GM18511 (cell line): ENCODE data around the gene CISD1.
A peak's percentile ranks its signal among the peaks of the same experiment; 100 is the strongest.

Experiments used
- ATAC-seq: cut with Tn5 transposase; IDR thresholded peaks from one replicate; pipeline ENCODE4 v1.9.1; 2021; ENCODE audit warnings: mild to moderate bottlenecking, moderate library complexity; ENCODE audit not compliant: unreplicated experiment

CISD1 gene

DNA sequence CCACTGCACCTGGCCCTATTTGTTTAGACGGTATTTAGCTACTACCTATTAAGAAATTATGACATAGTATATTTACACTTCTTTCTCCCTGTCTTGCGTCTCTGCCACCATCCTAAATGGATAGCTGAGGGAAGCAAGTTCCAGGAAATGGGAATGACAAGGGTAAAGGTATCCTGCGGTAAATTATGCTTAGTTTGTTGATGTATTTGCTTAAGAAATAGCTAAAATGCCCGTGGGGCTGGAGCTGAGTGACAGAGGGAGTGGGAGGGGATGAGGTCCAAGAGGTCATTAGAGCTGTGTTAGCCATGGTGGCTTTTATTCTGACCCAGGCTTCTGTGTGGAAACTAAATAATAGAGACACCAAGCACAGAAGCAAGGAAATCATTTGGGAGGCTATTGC is 36.9 kb downstream of the CISD1 start:
- no peak for ATAC-seq

DNA sequence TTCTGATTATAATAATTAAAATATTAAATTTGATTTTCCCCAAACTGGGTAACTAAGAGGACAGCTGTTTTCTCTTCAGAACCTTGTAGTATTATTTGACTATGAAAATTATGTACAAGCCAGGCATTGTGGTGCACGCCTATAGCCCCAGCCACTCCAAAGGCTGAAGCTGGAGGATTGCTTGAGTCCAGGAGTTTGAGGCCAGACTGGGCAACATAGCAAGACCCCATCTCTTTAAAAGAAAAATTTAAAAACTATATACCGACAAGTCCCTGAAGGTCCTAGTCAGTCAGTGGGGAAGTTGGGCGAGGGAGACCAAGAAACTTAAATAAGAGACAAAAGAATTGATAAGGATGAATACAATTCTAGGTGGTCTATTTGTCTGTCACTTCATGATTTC is 38.7 kb downstream of the CISD1 start:
- no peak for ATAC-seq

DNA sequence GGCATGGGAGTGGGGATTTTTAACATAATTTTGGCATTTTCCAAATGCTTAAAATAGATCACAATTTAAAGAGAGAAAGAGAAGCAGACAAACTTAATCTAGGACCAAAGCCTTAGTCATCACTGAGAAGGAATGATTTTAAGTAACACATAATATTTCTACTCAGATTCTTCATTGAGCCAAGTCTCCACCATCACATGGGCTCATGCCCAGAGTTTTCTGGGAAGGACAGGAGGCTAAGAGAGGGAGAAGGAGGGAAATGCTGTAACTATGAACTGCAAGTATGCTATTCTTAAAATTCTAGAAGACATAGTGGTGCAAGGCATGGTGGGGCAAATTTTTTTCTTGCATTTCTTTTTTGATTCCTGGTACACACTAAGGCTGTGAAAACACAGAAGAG is 42.1 kb downstream of the CISD1 start:
- no peak for ATAC-seq

DNA sequence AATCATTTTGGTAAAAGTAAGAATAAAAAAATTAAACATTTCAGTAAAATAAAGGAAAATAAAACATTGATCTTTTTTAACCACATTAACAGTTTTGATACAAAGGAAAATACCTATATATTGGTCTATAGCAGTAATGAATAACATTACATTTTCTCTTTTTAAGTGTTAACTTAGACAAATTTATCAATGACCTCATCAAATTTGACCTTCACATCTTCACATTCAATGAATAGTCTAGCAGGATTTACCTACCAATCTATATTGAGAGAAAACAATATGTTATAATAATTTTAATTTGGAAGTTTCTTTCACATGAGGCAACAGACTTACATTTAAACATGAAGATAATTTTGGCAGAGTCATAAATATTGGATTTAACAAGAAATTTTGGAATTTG is 47.9 kb downstream of the CISD1 start:
- no peak for ATAC-seq

DNA sequence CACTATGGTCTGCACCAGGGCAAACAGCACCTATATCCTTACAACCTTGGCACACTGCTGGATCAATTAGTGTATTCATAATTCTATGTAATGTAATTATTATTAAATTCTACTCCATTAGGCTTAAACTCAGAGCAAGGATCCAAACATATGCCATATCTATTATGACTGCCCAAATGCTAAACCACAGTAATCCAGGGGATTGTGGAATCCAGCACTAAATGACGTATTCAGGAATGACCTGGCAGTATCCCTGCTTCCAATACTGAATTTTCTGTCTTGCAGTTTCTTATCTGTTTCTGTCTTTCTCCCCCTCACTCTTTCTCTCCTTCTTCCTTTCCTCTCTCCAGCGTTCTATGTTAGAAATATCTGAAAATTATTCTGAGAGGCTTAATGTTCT is 49.4 kb downstream of the CISD1 start:
- no peak for ATAC-seq

- no peak for ATAC-seq
Observed at GRCh38 chr10:58319599-58319998, 50.6 kb downstream of the CISD1 start.

DNA sequence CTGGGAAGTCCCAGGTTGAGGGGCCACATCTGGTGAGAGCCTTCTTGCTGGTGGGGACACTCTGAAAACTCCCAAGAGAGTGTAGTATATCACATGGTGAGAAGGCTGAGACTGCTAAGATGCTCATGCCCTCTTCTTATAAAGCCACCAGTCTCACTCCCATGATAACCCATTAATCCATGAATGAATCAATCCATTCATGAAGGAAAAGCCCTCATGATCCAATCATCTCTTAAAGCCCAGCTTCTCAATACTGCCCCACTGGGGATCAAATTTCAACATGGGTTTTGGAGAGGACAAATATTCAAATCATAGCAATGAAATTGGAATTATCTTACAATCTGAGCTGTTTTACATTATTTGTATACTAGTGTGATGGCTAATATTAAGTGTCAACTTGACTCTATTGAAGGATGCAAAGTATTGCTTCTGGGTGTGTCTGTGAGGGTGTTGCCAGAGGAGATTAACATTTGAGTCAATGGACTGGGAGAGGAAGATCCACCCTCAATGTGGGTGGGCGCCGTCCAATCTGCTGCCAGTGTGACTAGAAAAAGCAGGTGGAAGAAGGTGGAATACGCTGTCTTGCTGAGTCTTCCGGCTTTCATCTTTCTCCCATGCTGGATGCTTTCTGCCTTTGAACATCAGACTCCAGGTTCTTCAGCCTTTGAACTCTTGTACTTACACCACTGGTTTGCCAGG is 51.5 kb downstream of the CISD1 start:
- no peak for ATAC-seq

GRCh38 chr10:58322072-58322834 is 53.3 kb downstream of the CISD1 start:
- ATAC-seq, result peak; percentile 93

- ATAC-seq, result peak; percentile 26
Observed at GRCh38 chr10:58322835-58323209, 53.9 kb downstream of the CISD1 start.

- ATAC-seq, result no peak
Observed at GRCh38 chr10:58326967-58327381, 58.0 kb downstream of the CISD1 start.

DNA sequence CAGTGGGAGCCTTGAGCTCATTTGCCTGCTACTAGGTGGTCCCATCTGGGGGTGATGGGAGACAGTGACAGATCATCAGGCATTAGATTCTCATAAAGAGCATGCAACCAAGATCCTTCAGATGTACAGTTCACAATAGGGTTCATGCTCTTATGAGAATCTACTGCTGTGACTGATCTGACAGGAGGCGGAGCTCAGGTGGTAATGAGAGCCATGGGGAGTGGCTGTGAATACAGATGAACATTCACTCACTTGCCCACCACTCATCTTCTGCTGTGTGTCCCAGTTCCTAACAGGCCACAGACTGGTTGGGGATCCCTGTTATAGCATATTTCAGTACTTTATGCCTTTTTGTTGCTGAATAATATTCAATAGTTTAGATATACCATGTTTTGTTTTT is 59.3 kb downstream of the CISD1 start:
- no peak for ATAC-seq

GRCh38 chr10:58330431-58330830 is 61.5 kb downstream of the CISD1 start:
- no peak for ATAC-seq

DNA sequence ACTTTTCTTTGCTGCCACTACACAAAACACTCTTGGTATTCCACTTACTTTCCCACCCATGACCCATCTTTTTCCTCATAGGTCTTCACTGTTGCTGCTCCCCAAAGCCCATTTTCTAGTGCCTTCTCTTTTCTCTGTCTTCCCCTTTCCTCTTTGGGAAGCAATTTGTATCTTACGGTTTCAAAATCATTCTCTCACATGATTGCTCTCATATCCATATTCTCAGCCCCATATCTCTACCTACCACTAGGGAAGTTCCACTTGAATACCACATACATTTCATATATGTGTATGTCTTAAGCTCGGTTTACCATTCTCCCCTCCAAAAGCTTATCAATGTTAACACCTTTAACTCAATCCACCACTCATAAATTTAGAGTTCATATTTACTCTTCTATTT is 62.7 kb downstream of the CISD1 start:
- no peak for ATAC-seq

GRCh38 chr10:58334817-58335305 is 65.9 kb downstream of the CISD1 start, which contains the start of gene UBE2D1:
Gene UBE2D1 (plus strand): TSS chr10:58335006. CDS start chr10:58335202, 196 bp downstream.
- ATAC-seq, result peak; percentile 97

DNA sequence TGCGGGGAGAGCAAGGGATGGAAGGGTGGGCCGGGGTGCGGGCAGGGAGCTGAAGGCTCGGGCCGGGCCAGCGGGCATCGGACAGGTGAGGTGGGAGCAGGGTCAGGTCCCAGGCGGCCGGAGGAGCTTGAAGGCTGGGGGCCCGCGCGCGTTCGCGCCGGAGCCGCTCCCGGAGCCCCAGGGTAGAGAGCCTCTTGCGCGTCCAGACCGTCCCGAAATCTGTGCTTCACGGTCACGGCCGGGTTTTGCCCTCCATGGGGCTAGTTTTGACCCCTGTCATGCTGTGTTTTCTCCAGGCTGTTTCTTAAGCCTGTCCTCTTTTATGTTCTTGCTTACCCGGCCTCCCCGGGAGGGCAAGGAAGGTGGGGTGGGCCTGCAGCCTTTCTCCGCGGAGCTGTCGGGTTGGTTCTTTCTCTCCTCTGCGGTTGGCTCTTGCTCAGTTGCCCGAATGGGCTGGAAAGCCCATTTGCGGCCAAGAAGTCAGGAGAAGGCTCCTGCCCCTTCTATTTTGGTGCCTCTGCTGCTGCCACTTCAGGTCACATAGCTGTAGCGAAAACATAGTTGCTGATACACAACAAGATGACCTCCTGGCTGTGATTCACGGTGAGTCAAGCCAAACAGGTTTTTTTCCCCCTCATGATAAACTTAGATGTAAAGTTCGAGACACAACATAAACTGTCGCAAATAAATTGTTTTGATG is 66.5 kb downstream of the CISD1 start:
- ATAC-seq, result peak; percentile 62

DNA sequence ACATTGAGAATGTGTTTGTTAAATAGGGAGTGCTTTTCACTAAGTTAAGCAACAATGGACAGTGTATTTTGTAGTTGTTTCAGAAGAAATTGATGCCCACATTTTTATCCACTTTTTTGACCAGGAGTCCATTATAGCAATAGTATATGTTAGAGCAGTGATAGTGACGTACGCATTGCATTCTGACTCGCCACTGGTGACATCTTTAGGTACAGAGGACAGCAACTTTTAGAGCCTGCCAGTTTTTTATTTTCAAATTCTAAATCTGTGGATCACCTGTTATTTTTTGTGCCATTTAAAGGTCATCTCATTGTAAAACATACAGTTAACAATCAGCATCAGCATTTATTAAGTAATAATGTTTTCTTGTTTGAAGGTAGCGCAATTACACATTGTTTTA is 67.3 kb downstream of the CISD1 start:
- ATAC-seq, result no peak
